GM15510 (cell line): ENCODE data around the gene RGS7.

ENCODE experiments used
- POLR2A ChIP-seq: IDR thresholded peaks from 3 replicates; pipeline ENCODE4 v1.6.1; 2011; ENCODE audit warnings: borderline replicate concordance; ENCODE audit not compliant: insufficient read length; ENCODE audit errors: extremely low read depth

Gene RGS7

GRCh38 chr1:241310451-241310850 is 46.6 kb downstream of the RGS7 start:
- TF ChIP-seq POLR2A, result no peak

GRCh38 chr1:241309651-241310050 is 47.4 kb downstream of the RGS7 start:
- no peak for TF ChIP-seq POLR2A

DNA sequence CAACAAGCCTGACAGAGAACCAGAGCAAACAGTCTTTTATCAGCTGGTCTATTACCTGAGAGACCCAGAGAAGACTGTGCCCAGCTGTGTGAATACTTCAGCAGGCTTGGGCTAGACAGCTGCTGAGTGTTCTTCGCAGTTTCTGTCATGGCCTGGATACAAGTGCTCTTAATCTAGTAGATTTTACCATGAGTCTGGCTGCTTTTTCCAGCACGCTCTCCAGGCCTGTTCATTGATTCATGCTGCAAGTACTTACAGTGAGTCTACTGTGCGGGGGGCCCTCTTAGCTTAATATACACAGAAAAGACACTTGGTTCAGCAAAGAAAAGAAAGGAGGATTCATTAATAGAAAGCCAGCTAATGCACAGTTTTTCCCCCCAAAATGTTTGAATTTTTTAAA is 48.5 kb downstream of the RGS7 start:
- TF ChIP-seq POLR2A, result no peak

GRCh38 chr1:241308011-241308410 is 49.0 kb downstream of the RGS7 start:
- no peak for TF ChIP-seq POLR2A

GRCh38 chr1:241306125-241306790 is 50.7 kb downstream of the RGS7 start:
- no peak for TF ChIP-seq POLR2A

DNA sequence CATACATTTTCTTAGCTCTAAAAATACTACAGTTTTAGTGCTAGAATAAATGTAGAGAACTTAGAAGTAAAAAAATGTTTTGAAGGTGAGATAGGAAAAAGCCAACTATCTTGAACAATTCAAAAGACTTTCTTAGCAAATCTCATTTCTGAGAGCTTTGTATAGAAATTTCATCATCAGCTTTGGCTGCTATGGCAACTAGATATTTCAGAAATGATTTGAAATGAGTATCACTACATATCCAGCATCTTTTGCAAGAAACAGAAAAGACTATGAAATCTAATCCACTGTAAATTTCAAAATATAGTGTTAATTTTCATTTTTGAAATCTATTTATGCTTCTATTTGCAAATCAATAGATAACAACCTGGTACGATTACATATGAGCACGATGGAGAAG is 57.7 kb downstream of the RGS7 start:
- no peak for TF ChIP-seq POLR2A

DNA sequence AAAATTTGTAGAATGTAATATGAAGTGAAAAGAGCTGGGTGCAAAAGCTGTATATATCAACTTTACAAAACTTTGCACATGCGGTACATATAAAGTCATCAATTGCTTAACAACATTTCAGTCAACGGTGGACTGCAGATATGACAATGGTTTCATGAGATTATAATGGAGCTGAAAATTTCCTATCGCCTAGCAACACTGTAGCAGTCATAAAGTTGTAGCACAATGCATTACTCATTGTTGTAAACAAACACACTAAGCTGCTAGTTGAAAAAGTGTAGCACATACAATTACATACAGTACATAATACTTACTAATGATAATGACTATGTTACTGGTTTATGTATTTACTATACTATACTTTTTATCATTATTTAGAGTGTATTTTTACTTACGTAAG is 64.0 kb downstream of the RGS7 start:
- TF ChIP-seq POLR2A, result no peak

DNA sequence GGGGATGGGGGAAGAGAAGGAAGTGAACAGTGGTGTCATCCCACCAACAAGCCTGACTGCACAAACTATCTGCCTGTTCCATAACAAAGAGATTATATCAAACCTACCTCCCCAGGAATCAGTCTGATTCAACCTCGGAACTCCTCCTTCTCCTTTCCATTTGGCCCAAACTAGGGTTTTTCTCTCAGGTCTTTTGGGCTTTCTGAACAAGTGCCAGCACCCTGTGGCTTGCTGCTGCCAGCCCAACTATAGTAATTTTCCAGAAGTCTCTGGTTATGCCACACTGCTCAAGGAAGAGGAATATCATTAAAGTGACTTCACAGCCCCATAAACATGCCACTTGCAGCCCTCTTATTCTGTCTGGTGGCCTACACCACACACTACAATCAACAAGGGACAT is 70.5 kb downstream of the RGS7 start:
- no peak for TF ChIP-seq POLR2A

DNA sequence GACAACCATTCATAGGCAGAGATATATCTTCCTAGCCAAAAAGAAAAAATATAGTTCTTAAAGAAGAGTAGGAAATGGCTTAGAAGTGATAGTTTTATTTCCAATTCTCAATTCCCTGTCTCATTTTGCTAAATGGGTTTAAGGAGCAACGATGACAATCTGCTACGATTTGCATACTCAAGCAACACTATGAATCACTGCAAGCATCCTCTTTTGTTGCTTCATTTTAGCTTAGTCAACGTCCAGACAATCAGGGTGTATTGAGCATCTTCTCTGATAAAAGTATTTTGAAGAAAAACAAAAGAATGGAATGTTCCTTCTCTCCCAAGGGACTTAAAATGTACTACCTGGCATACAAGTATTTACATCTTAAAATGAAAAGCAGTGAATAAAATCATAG is 80.6 kb downstream of the RGS7 start:
- no peak for TF ChIP-seq POLR2A

GRCh38 chr1:241275981-241276380 is 81.0 kb downstream of the RGS7 start:
- TF ChIP-seq POLR2A, result no peak

GRCh38 chr1:241275226-241275625 is 81.8 kb downstream of the RGS7 start:
- no peak for TF ChIP-seq POLR2A

DNA sequence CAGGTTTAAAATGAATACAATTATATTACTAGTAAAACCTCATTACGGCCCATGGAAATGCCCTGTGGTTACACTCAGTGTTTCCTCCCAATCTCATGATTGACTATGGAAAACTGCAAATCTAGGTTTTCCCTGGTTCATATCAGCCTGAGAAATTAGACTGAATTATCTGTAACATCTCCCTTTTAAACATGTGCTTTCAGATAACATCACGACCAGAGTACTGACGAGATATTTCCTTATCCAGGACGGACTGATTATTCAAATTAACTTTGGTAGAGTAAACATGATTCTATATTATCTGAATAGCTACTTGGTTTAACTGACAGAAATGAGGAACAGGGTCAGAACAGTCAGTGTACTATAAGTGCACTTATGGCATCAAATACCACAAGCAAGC is 82.3 kb downstream of the RGS7 start:
- no peak for TF ChIP-seq POLR2A

DNA sequence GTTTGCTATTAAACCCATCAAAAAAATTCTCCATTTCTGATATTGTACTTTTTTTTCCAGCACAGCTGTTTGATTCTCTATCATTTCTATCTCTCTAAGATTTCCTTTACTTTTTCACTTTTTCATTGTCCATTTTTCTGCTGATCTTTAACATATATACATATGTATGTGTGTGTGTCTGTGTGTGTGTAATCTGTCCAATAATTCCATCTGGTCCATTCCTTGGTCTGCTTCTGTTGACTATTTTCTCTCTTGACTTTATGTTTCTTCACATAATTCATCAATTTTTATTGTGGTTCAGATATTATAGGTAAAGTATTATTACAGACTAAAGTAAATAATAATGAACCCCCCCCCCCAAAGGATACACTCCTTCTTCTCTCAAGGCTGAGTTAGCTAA is 84.2 kb downstream of the RGS7 start:
- TF ChIP-seq POLR2A, result no peak

DNA sequence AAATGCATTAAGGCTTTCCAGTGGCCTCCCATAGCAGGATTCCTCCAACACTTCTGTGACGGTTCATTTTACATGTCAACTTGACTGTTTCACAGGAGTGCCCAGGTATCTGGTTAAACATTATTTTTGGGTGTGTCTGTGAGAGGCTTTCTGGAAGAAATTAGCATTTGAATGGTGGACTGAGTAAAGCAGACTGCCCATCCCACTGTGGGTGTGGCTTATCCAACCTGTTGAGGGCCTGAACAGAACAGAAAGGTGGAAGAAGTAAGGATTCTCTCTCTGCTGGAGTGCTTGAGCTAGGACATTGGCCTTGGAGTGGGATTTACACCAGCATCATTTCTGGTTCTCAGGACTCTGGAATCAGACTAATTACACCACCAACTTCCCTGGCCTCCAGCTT is 85.6 kb downstream of the RGS7 start:
- TF ChIP-seq POLR2A, result no peak

- no peak for TF ChIP-seq POLR2A
These were observed 87.0 kb downstream of the RGS7 start for GRCh38 chr1:241270016-241270415.

GRCh38 chr1:241269116-241269515 is 87.9 kb downstream of the RGS7 start:
- TF ChIP-seq POLR2A, result no peak

DNA sequence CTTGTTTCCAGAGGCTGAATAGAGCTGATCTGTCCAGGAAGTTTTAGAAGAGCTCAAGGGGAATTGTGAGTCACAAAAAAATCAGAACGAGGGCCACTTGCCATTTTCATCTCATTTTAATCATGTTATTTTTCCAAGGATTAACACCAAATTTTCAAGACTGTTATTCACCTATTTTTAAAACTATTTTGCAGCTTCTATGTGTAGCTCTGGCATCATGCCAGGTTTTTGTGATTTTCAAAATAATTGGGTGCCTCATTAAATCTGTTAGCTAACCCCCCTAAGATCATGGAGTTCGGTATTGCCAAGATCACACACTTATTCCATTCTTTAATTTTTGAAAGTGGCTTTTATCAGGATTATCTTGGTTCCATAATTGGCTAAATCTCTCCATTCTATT is 90.9 kb downstream of the RGS7 start:
- no peak for TF ChIP-seq POLR2A
